GM12878 (cell line): ENCODE data around the gene CDYL2. TPM values are rescaled to one million over a fixed set of nuclear protein-coding genes. Genes with fewer than 3 reads are reported as not detected.

ENCODE experiments used
- ATAC-seq: fragments of 200-7000 bp; cut with Tn5 transposase; 3 replicates; pipeline ENCODE4 v1.9.1; 2020; ENCODE audit warnings: mild to moderate bottlenecking, moderate library complexity
- BruUV-seq: library from RNA; stranded (reverse); fragments of 400-500 nt; replicated peaks from 2 replicates; lab custom pipeline; 2021; lab: Mats Ljungman, UMichigan
- CTCF ChIA-PET: fragments of 300-600 bp; sonication (Branson Sonifier 250); formaldehyde crosslinking; extraction: SDS; loops from one replicate; lab custom pipeline; 2021; ENCODE audit warnings: inconsistent platforms; lab: Yijun Ruan, JAX
- POLR2A ChIA-PET: fragments of 350-600 bp; formaldehyde crosslinking; extraction: SDS; loops from one replicate; lab custom pipeline; 2021; ENCODE audit warnings: inconsistent platforms; lab: Charles Lee
- RAD21 ChIA-PET: fragments of 300-600 bp; sonication (Branson Sonifier 250); formaldehyde crosslinking; loops from one replicate; lab custom pipeline; 2023; ENCODE audit warnings: antibody characterized with exemption; ENCODE audit not compliant: unreplicated experiment; lab: Charles Lee
- SMC1A ChIA-PET: fragments of 300-600 bp; sonication (Branson Sonifier 250); formaldehyde crosslinking; loops from one replicate; lab custom pipeline; 2023; ENCODE audit not compliant: unreplicated experiment, uncharacterized antibody; lab: Charles Lee
- DNase-seq: peaks from one replicate; pipeline ENCODE4 v3.0.0-alpha.2; 2011; ENCODE audit warnings: low read depth, low spot score
- FAIRE-seq: peaks from 3 replicates; lab custom pipeline; 2011; peaks lifted over from hg19 to GRCh38; lab: Jason Lieb, UNC
- H2AFZ ChIP-seq: 2 replicates; pipeline ENCODE4 v1.6.0; 2011; ENCODE audit warnings: low read depth, low read length, control low read depth; ENCODE audit not compliant: control insufficient read depth
- H3K27ac ChIP-seq: 2 replicates; pipeline ENCODE4 v1.5.1; 2011; ENCODE audit warnings: control low read depth; ENCODE audit not compliant: control insufficient read depth, insufficient read depth
- H3K27me3 ChIP-seq, 2 experiments: replicated peaks in 1 of 2; 2 replicates each; pipeline versions ENCODE4 v1.6.0 to v1.6.1; 2011; ENCODE audit warnings: low read length in 1 of 2; ENCODE audit not compliant: control insufficient read depth in 2 of 2, insufficient read depth in 2 of 2
- H3K36me3 ChIP-seq, 2 experiments: 2 replicates each; pipeline ENCODE4 v1.5.1; 2011; ENCODE audit warnings: low read length in 1 of 2; ENCODE audit not compliant: control insufficient read depth in 2 of 2, insufficient read depth in 2 of 2
- H3K4me1 ChIP-seq: 2 replicates; pipeline ENCODE4 v1.6.1; 2011; ENCODE audit warnings: mild to moderate bottlenecking, low read length, moderate library complexity, mixed read lengths; ENCODE audit not compliant: control insufficient read depth, insufficient read depth
- H3K4me2 ChIP-seq: 2 replicates; pipeline ENCODE4 v1.6.0; 2011; ENCODE audit warnings: control low read depth; ENCODE audit not compliant: control insufficient read depth, insufficient read depth
- H3K4me3 ChIP-seq: fragments of 200-600 bp; sonication (generic); 2 replicates; pipeline ENCODE4 v1.5.1; 2016
- H3K79me2 ChIP-seq: 2 replicates; pipeline ENCODE4 v1.6.0; 2011; ENCODE audit warnings: low read length; ENCODE audit not compliant: control insufficient read depth, insufficient read depth
- H3K9ac ChIP-seq: 2 replicates; pipeline ENCODE4 v1.8.0; 2011; ENCODE audit warnings: low read length, control low read depth, mixed read lengths; ENCODE audit not compliant: control insufficient read depth, insufficient read depth
- H3K9me3 ChIP-seq: replicated peaks from 3 replicates; pipeline ENCODE4 v1.5.1; 2011; ENCODE audit warnings: mild to moderate bottlenecking, low read length; ENCODE audit not compliant: control insufficient read depth, insufficient read depth
- H4K20me1 ChIP-seq: 2 replicates; pipeline ENCODE4 v1.6.0; 2011; ENCODE audit not compliant: control insufficient read depth, insufficient read depth
- BACH1 ChIP-seq: fragments of 450-650 bp; IDR thresholded peaks from 2 replicates; pipeline ENCODE4 v1.6.1; 2017; ENCODE audit warnings: mild to moderate bottlenecking, borderline replicate concordance
- BCLAF1 ChIP-seq: fragments of 450-650 bp; IDR thresholded peaks from 2 replicates; pipeline ENCODE4 v1.6.1; 2017; ENCODE audit warnings: antibody characterized with exemption, mild to moderate bottlenecking, moderate library complexity
- CEBPB ChIP-seq, 2 experiments: fragments of 150-350 bp in 1 of 2; IDR thresholded peaks; 2 replicates each; pipeline ENCODE4 v1.6.1; 2012 to 2014; ENCODE audit warnings: low read depth in 2 of 2, low read length in 2 of 2, borderline replicate concordance in 1 of 2, inconsistent platforms in 1 of 2
- CEBPZ ChIP-seq: fragments of 150-350 bp; IDR thresholded peaks from 2 replicates; pipeline ENCODE4 v1.6.1; 2016; ENCODE audit warnings: low read depth, low read length
- IKZF2 ChIP-seq, 2 experiments: fragments of 450-650 bp; IDR thresholded peaks; 2 replicates each; pipeline ENCODE4 v1.6.1; 2017; ENCODE audit warnings: mild to moderate bottlenecking in 2 of 2, moderate library complexity in 2 of 2
- IRF3 ChIP-seq: fragments of 450-650 bp; IDR thresholded peaks from 2 replicates; pipeline ENCODE4 v1.6.1; 2014; ENCODE audit warnings: mild to moderate bottlenecking
- IRF4 ChIP-seq: IDR thresholded peaks from 2 replicates; pipeline ENCODE4 v1.6.1; 2011; ENCODE audit warnings: low read depth, low read length
- NKRF ChIP-seq: fragments of 450-650 bp; conservative IDR thresholded peaks from 2 replicates; pipeline ENCODE4 v1.6.1; 2017; ENCODE audit warnings: mild to moderate bottlenecking, moderate library complexity
- RBBP5 ChIP-seq: fragments of 200-600 bp; sonication (generic); conservative IDR thresholded peaks from 2 replicates; pipeline ENCODE4 v1.6.1; 2016
- STAT1 ChIP-seq: fragments of 450-650 bp; conservative IDR thresholded peaks from 2 replicates; pipeline ENCODE4 v1.6.1; 2014; ENCODE audit warnings: antibody characterized with exemption, mild to moderate bottlenecking
- WGBS: methylation state at CpG from one replicate; pipeline ENCODE4 v1.1.6; 2016; ENCODE audit warnings: low lambda C conversion rate; ENCODE audit not compliant: insufficient replicate concordance, insufficient coverage; ENCODE audit errors: missing lambda C conversion rate; 5-methylcytosine and 5-hydroxymethylcytosine counted together
- in situ Hi-C: fragments of 300-500 bp; cut with MboI; formaldehyde crosslinking; loops from 9 replicates; pipeline ENCODE4 v1.14.3; 2018; ENCODE audit warnings: mixed read lengths
- intact Hi-C: fragments of 100-400 bp; cut with micrococcal nuclease; formaldehyde crosslinking; loops from one replicate; pipeline ENCODE4 v1.14.2; 2022; ENCODE audit not compliant: unreplicated experiment
- polyA plus RNA-seq, 11 experiments: library from polyadenylated mRNA; depleted of rRNA in 4 of 11; unstranded in 6 of 11; stranded (reverse) in 5 of 11; fragments of >200 nt; fragmentation: Nextera tagmentation in 4 of 11; fragmentation: Illumina TruSeq in 1 of 11; extraction: Ambion mirVana in 4 of 11; extraction: Trizol in 1 of 11; gene quantifications; 1 replicate in 1 of 11; 2 replicates in 10 of 11; pipeline versions ENCODE4 v1.2.1 to v1.2.3, GENCODE V29; 2011 to 2016; ENCODE audit warnings: inconsistent platforms in 2 of 11, missing spikeins in 2 of 11, low read depth in 1 of 11
- total RNA-seq, 4 experiments: library from RNA; depleted of rRNA in 3 of 4; stranded (reverse); fragments of >200 nt in 3 of 4; fragmentation: Illumina TruSeq in 1 of 4; extraction: Trizol in 1 of 4; gene quantifications; 2 replicates each; pipeline versions ENCODE4 v1.2.1 to v1.2.3, GENCODE V29; 2013 to 2021

Gene CDYL2
- total and polyA plus RNA-seq, 10 of the 15 experiments (the other 5 are each of a cell fraction or from before 2014, with no cell fraction given), result 0.27 to 22.9 (median 3.9) TPM

- no peaks in the 10 kb centered on the region for H4K20me1 ChIP-seq
- no peaks in the 10 kb centered on the region for H3K9me3 ChIP-seq
- H3K36me3 ChIP-seq, result no peaks in the 10 kb centered on the region
- no peaks in the 10 kb centered on the region; the same call in 1 of the 2 replicates for H3K4me1 ChIP-seq
- in situ Hi-C loops, result no loop called here
- intact Hi-C loops, result no loop called here
- RAD21 ChIA-PET, result no interaction called here
- DNase-seq (no peak), FAIRE-seq (no peak), ATAC-seq (no peak)
- SMC1A ChIA-PET, result no interaction called here
- no peak overlapping the region for H3K9ac ChIP-seq
- no peaks in the 10 kb centered on the region for H3K27me3 ChIP-seq
- no peak overlapping the region for H3K27ac ChIP-seq
- H3K4me2 ChIP-seq, result no peak overlapping the region
- H2AFZ ChIP-seq, result no peak overlapping the region
- BruUV-seq, result no TSS peak
- H3K4me3 ChIP-seq, result no peak overlapping the region
- CTCF ChIA-PET, result no interaction called here
- H3K79me2 ChIP-seq, result no peaks in the 10 kb centered on the region
- POLR2A ChIA-PET, result no interaction called here
- WGBS, result 46% methylated on average over 10 of the region's 10 CpGs
- no peak for TF ChIP-seq CEBPB (IDR thresholded peaks at IDR 0.05; ENCODE audit: borderline replicate concordance in 1 of 2, low read depth in 2 of 2, low read length in 2 of 2)
- TF ChIP-seq IRF3, result no peak
- no peak for TF ChIP-seq IKZF2 (IDR thresholded peaks at IDR 0.05)
- TF ChIP-seq IRF4, result no peak
- TF ChIP-seq RBBP5, result no peak
- TF ChIP-seq CEBPZ, result no peak
- no peak for TF ChIP-seq BCLAF1
- TF ChIP-seq NKRF, result no peak
- TF ChIP-seq BACH1, result no peak
- no peak for TF ChIP-seq STAT1
Measured at GRCh38 chr16:80703131-80704071, 101.0 kb downstream of the CDYL2 start.
